Posterior cingulate gyrus (tissue), 11 donors: ENCODE data around the gene TNRC6B.
A peak's percentile ranks its signal among the peaks of the same experiment; 100 is the strongest.

Experiments used
- DNase-seq, 10 donors: peaks; one replicate each; pipeline versions ENCODE4 v3.0.0 to v3.0.0-alpha.2; 2020 to 2021; ENCODE audit warnings: mixed read lengths in 3 of 10
- intact Hi-C: fragments of 100-400 bp; cut with DNase I; formaldehyde crosslinking; loops from one replicate; pipeline ENCODE4 v1.15.1; 2023

TNRC6B gene

GRCh38 chr22:40237788-40238424 is 60.2 kb downstream of the TNRC6B start:
- no peak for DNase-seq

GRCh38 chr22:40238425-40239344 is 61.0 kb downstream of the TNRC6B start:
- intact Hi-C loops, result no loop called here
- DNase-seq, result no peak

More at GRCh38 chr22:40237788-40238424, 60.2 kb downstream of the TNRC6B start:
- intact Hi-C loops, result no loop called here

GRCh38 chr22:40239345-40239683 is 61.6 kb downstream of the TNRC6B start:
- intact Hi-C loops, result no loop called here
- DNase-seq, result no peak

GRCh38 chr22:40240160-40240559 is 62.4 kb downstream of the TNRC6B start:
- intact Hi-C loops, result no loop called here
- no peak for DNase-seq

GRCh38 chr22:40240686-40241085 is 63.0 kb downstream of the TNRC6B start:
- DNase-seq, result no peak
- intact Hi-C loops, result no loop called here

GRCh38 chr22:40241200-40241763 is 63.6 kb downstream of the TNRC6B start:
- no peak for DNase-seq
- intact Hi-C loops, result no loop called here

GRCh38 chr22:40243891-40244290 is 66.2 kb downstream of the TNRC6B start:
- no peak for DNase-seq
- intact Hi-C loops, result no loop called here

GRCh38 chr22:40244586-40244985 is 66.9 kb downstream of the TNRC6B start:
- intact Hi-C loops, result no loop called here
- no peak for DNase-seq

GRCh38 chr22:40247976-40248375 is 70.3 kb downstream of the TNRC6B start:
- no peak for DNase-seq
- intact Hi-C loops, result no loop called here

GRCh38 chr22:40249286-40249685 is 71.6 kb downstream of the TNRC6B start:
- no peak for DNase-seq
- intact Hi-C loops, result no loop called here

GRCh38 chr22:40250608-40251007 is 72.9 kb downstream of the TNRC6B start:
- intact Hi-C loops, result no loop called here
- no peak for DNase-seq

GRCh38 chr22:40251106-40251505 is 73.4 kb downstream of the TNRC6B start:
- intact Hi-C loops, result no loop called here
- no peak for DNase-seq

- no peak for DNase-seq
- intact Hi-C loops, result no loop called here
These were observed 74.4 kb downstream of the TNRC6B start for GRCh38 chr22:40252146-40252545.

GRCh38 chr22:40256516-40256915 is 78.8 kb downstream of the TNRC6B start:
- DNase-seq, result no peak
- intact Hi-C loops, result no loop called here

GRCh38 chr22:40258017-40258416 is 80.3 kb downstream of the TNRC6B start:
- DNase-seq, result no peak
- intact Hi-C loops, result no loop called here

- intact Hi-C loops, result no loop called here
- DNase-seq, result no peak
These were observed 80.8 kb downstream of the TNRC6B start for GRCh38 chr22:40258501-40258915.

GRCh38 chr22:40261783-40262182 is 84.1 kb downstream of the TNRC6B start:
- DNase-seq, result peak in 6 of 10 donors; percentile 14 to 87 (median 66)
- intact Hi-C loops, result no loop called here

GRCh38 chr22:40263191-40263590 is 85.5 kb downstream of the TNRC6B start:
- intact Hi-C loops, result no loop called here
- no peak for DNase-seq

- intact Hi-C loops, result no loop called here
- DNase-seq, result no peak
These were observed 88.1 kb downstream of the TNRC6B start for GRCh38 chr22:40265783-40266182.

- intact Hi-C loops, result no loop called here
- no peak for DNase-seq
These were observed 92.3 kb downstream of the TNRC6B start for GRCh38 chr22:40270031-40270430.

GRCh38 chr22:40270748-40271373 is 93.1 kb downstream of the TNRC6B start:
- intact Hi-C loops, result no loop called here
- no peak for DNase-seq
